GM12878 (cell line): Measurements from ENCODE around the gene SLC9A7. TPM values are rescaled to one million over a fixed set of nuclear protein-coding genes. Genes with fewer than 3 reads are reported as not detected.

Experiments used
- ATAC-seq: fragments of 200-7000 bp; cut with Tn5 transposase; 3 replicates; pipeline ENCODE4 v1.9.1; 2020; ENCODE audit warnings: mild to moderate bottlenecking, moderate library complexity
- BruUV-seq: library from RNA; stranded (reverse); fragments of 400-500 nt; replicated peaks from 2 replicates; lab custom pipeline; 2021; lab: Mats Ljungman, UMichigan
- CTCF ChIA-PET: fragments of 300-600 bp; sonication (Branson Sonifier 250); formaldehyde crosslinking; extraction: SDS; loops from one replicate; lab custom pipeline; 2021; ENCODE audit warnings: inconsistent platforms; lab: Yijun Ruan, JAX
- POLR2A ChIA-PET: fragments of 350-600 bp; formaldehyde crosslinking; extraction: SDS; loops from one replicate; lab custom pipeline; 2021; ENCODE audit warnings: inconsistent platforms; lab: Charles Lee
- RAD21 ChIA-PET: fragments of 300-600 bp; sonication (Branson Sonifier 250); formaldehyde crosslinking; loops from one replicate; lab custom pipeline; 2023; ENCODE audit warnings: antibody characterized with exemption; ENCODE audit not compliant: unreplicated experiment; lab: Charles Lee
- SMC1A ChIA-PET: fragments of 300-600 bp; sonication (Branson Sonifier 250); formaldehyde crosslinking; loops from one replicate; lab custom pipeline; 2023; ENCODE audit not compliant: unreplicated experiment, uncharacterized antibody; lab: Charles Lee
- DNase-seq: peaks from one replicate; pipeline ENCODE4 v3.0.0-alpha.2; 2011; ENCODE audit warnings: low read depth, low spot score
- FAIRE-seq: peaks from 3 replicates; lab custom pipeline; 2011; peaks lifted over from hg19 to GRCh38; lab: Jason Lieb, UNC
- H2AFZ ChIP-seq: 2 replicates; pipeline ENCODE4 v1.6.0; 2011; ENCODE audit warnings: low read depth, low read length, control low read depth; ENCODE audit not compliant: control insufficient read depth
- H3K27ac ChIP-seq: 2 replicates; pipeline ENCODE4 v1.5.1; 2011; ENCODE audit warnings: control low read depth; ENCODE audit not compliant: control insufficient read depth, insufficient read depth
- H3K27me3 ChIP-seq, 2 experiments: replicated peaks in 1 of 2; 2 replicates each; pipeline versions ENCODE4 v1.6.0 to v1.6.1; 2011; ENCODE audit warnings: low read length in 1 of 2; ENCODE audit not compliant: control insufficient read depth in 2 of 2, insufficient read depth in 2 of 2
- H3K36me3 ChIP-seq, 2 experiments: 2 replicates each; pipeline ENCODE4 v1.5.1; 2011; ENCODE audit warnings: low read length in 1 of 2; ENCODE audit not compliant: control insufficient read depth in 2 of 2, insufficient read depth in 2 of 2
- H3K4me1 ChIP-seq: 2 replicates; pipeline ENCODE4 v1.6.1; 2011; ENCODE audit warnings: mild to moderate bottlenecking, low read length, moderate library complexity, mixed read lengths; ENCODE audit not compliant: control insufficient read depth, insufficient read depth
- H3K4me2 ChIP-seq: 2 replicates; pipeline ENCODE4 v1.6.0; 2011; ENCODE audit warnings: control low read depth; ENCODE audit not compliant: control insufficient read depth, insufficient read depth
- H3K4me3 ChIP-seq: fragments of 200-600 bp; sonication (generic); 2 replicates; pipeline ENCODE4 v1.5.1; 2016
- H3K79me2 ChIP-seq: 2 replicates; pipeline ENCODE4 v1.6.0; 2011; ENCODE audit warnings: low read length; ENCODE audit not compliant: control insufficient read depth, insufficient read depth
- H3K9ac ChIP-seq: 2 replicates; pipeline ENCODE4 v1.8.0; 2011; ENCODE audit warnings: low read length, control low read depth, mixed read lengths; ENCODE audit not compliant: control insufficient read depth, insufficient read depth
- H3K9me3 ChIP-seq: replicated peaks from 3 replicates; pipeline ENCODE4 v1.5.1; 2011; ENCODE audit warnings: mild to moderate bottlenecking, low read length; ENCODE audit not compliant: control insufficient read depth, insufficient read depth
- H4K20me1 ChIP-seq: 2 replicates; pipeline ENCODE4 v1.6.0; 2011; ENCODE audit not compliant: control insufficient read depth, insufficient read depth
- ATF7 ChIP-seq: fragments of 450-650 bp; IDR thresholded peaks from 2 replicates; pipeline ENCODE4 v1.6.1; 2016; ENCODE audit warnings: low read depth, mild to moderate bottlenecking
- CBX3 ChIP-seq: fragments of 200-600 bp; sonication (generic); IDR thresholded peaks from 2 replicates; pipeline ENCODE4 v1.6.1; 2016; ENCODE audit warnings: low read depth, borderline replicate concordance
- ETV6 ChIP-seq, 2 experiments: fragments of 450-650 bp in 1 of 2; IDR thresholded peaks in 1 of 2; conservative IDR thresholded peaks in 1 of 2; 2 replicates each; pipeline ENCODE4 v1.6.1; 2014; ENCODE audit warnings: antibody characterized with exemption in 1 of 2, borderline replicate concordance in 1 of 2, low read depth in 1 of 2, mild to moderate bottlenecking in 1 of 2, moderate library complexity in 1 of 2
- IKZF2 ChIP-seq, 2 experiments: fragments of 450-650 bp; IDR thresholded peaks; 2 replicates each; pipeline ENCODE4 v1.6.1; 2017; ENCODE audit warnings: mild to moderate bottlenecking in 2 of 2, moderate library complexity in 2 of 2
- MYB ChIP-seq: fragments of 150-350 bp; IDR thresholded peaks from 2 replicates; pipeline ENCODE4 v1.6.1; 2014; ENCODE audit warnings: mild to moderate bottlenecking, low read depth, low read length, borderline replicate concordance
- NFYB ChIP-seq: IDR thresholded peaks from 2 replicates; pipeline ENCODE4 v1.6.1; 2011; ENCODE audit warnings: low read depth, mild to moderate bottlenecking, low read length, improper control_type of control experiment, moderate library complexity; ENCODE audit not compliant: insufficient read depth
- POLR2A ChIP-seq: IDR thresholded peaks from 2 replicates; pipeline ENCODE4 v1.6.1; 2011; ENCODE audit warnings: low read depth, mild to moderate bottlenecking, low read length
- RELB ChIP-seq: fragments of 450-650 bp; IDR thresholded peaks from 2 replicates; pipeline ENCODE4 v1.6.1; 2017; ENCODE audit warnings: low read depth, mild to moderate bottlenecking, moderate library complexity
- RUNX3 ChIP-seq: IDR thresholded peaks from 2 replicates; pipeline ENCODE4 v1.6.1; 2012; ENCODE audit warnings: low read length, inconsistent platforms
- ZSCAN29 ChIP-seq: fragments of 450-650 bp; IDR thresholded peaks from 2 replicates; pipeline ENCODE4 v1.6.1; 2017; ENCODE audit warnings: mild to moderate bottlenecking, moderate library complexity
- WGBS: methylation state at CpG from one replicate; pipeline ENCODE4 v1.1.6; 2016; ENCODE audit warnings: low lambda C conversion rate; ENCODE audit not compliant: insufficient replicate concordance, insufficient coverage; ENCODE audit errors: missing lambda C conversion rate; 5-methylcytosine and 5-hydroxymethylcytosine counted together
- in situ Hi-C: fragments of 300-500 bp; cut with MboI; formaldehyde crosslinking; loops from 9 replicates; pipeline ENCODE4 v1.14.3; 2018; ENCODE audit warnings: mixed read lengths
- intact Hi-C: fragments of 100-400 bp; cut with micrococcal nuclease; formaldehyde crosslinking; loops from one replicate; pipeline ENCODE4 v1.14.2; 2022; ENCODE audit not compliant: unreplicated experiment
- polyA plus RNA-seq, 11 experiments: library from polyadenylated mRNA; depleted of rRNA in 4 of 11; unstranded in 6 of 11; stranded (reverse) in 5 of 11; fragments of >200 nt; fragmentation: Nextera tagmentation in 4 of 11; fragmentation: Illumina TruSeq in 1 of 11; extraction: Ambion mirVana in 4 of 11; extraction: Trizol in 1 of 11; gene quantifications; 1 replicate in 1 of 11; 2 replicates in 10 of 11; pipeline versions ENCODE4 v1.2.1 to v1.2.3, GENCODE V29; 2011 to 2016; ENCODE audit warnings: inconsistent platforms in 2 of 11, missing spikeins in 2 of 11, low read depth in 1 of 11
- total RNA-seq, 4 experiments: library from RNA; depleted of rRNA in 3 of 4; stranded (reverse); fragments of >200 nt in 3 of 4; fragmentation: Illumina TruSeq in 1 of 4; extraction: Trizol in 1 of 4; gene quantifications; 2 replicates each; pipeline versions ENCODE4 v1.2.1 to v1.2.3, GENCODE V29; 2013 to 2021
- TF ChIP-seq, protein P1 (sequence below): IDR thresholded peaks from 2 replicates; pipeline ENCODE4 v1.6.1; 2012; ENCODE audit warnings: mild to moderate bottlenecking, low read depth, low read length
- TF ChIP-seq, protein P2 (sequence below): IDR thresholded peaks from 2 replicates; pipeline ENCODE4 v1.6.1; 2012; ENCODE audit warnings: low read depth, low read length, improper control_type of control experiment

The SLC9A7 gene
- total and polyA plus RNA-seq, 10 of the 15 experiments (the other 5 are each of a cell fraction or from before 2014, with no cell fraction given), result 5.0 to 62.8 (median 30.5) TPM

- TF ChIP-seq ETV6 (conservative IDR thresholded peaks at IDR 0.05 in 1 of 2, IDR thresholded peaks at IDR 0.05 in 1 of 2; ENCODE audit: borderline replicate concordance in 1 of 2, low read depth in 1 of 2) (peak in 1 of 2 experiments; percentile 60; a peak in 1 of 4 replicates), RUNX3 (peak; percentile 53; the same call in 1 of the 2 replicates), RELB (peak; percentile 68), ATF7 (peak; percentile 50)
These were observed 124.3 kb downstream of the SLC9A7 start (continued) for GRCh38 chrX:46634577-46634976.

DNA sequence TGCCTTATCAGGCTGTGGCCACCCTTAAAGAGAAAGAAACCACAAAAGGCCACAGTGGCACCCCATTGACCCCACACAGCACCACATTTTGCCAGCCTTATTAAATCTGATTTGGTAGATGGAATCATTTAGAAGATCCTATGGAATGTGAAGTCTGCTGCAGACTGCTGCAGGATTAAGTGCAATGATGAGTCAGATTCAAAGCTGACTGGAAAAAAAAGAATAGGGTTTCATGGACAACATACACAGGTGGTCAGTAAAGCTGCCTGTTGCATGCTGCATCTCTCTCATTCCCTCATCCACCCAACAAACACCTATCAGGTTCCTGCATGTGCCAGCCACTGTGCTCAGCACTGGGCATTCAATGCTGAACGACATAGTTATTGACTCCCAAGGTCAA is 128.8 kb downstream of the SLC9A7 start:
- no peaks in the 10 kb centered on the region for H3K9me3 ChIP-seq
- peak overlapping the region; percentile 85 for H3K27ac ChIP-seq
- SMC1A ChIA-PET, result interaction anchor here (0.9 to 2.6 kb wide), 8 partner anchors 8 to 207 kb away, joined by 3 to 33 read pairs (median 4); no protein-coding TSS in a partner anchor
- POLR2A ChIA-PET, result interaction anchor here (0.6 to 2.5 kb wide), 3 partner anchors 7 to 426 kb away, joined by 4 to 8 read pairs (median 5); no protein-coding TSS in a partner anchor
- no peak overlapping the region for H2AFZ ChIP-seq
- H3K4me2 ChIP-seq, result no peak overlapping the region
- intact Hi-C loops, result no loop called here
- DNase-seq (no peak), ATAC-seq (no peak)
- no TSS peak for BruUV-seq
- in situ Hi-C loops, result no loop called here
- H3K27me3 ChIP-seq, result no peaks in the 10 kb centered on the region
- TF ChIP-seq POLR2A (no peak), CBX3 (no peak), IKZF2 (IDR thresholded peaks at IDR 0.05) (no peak), ZSCAN29 (no peak), NFYB (no peak), MYB (no peak)
- TF ChIP-seq, protein P1, sequence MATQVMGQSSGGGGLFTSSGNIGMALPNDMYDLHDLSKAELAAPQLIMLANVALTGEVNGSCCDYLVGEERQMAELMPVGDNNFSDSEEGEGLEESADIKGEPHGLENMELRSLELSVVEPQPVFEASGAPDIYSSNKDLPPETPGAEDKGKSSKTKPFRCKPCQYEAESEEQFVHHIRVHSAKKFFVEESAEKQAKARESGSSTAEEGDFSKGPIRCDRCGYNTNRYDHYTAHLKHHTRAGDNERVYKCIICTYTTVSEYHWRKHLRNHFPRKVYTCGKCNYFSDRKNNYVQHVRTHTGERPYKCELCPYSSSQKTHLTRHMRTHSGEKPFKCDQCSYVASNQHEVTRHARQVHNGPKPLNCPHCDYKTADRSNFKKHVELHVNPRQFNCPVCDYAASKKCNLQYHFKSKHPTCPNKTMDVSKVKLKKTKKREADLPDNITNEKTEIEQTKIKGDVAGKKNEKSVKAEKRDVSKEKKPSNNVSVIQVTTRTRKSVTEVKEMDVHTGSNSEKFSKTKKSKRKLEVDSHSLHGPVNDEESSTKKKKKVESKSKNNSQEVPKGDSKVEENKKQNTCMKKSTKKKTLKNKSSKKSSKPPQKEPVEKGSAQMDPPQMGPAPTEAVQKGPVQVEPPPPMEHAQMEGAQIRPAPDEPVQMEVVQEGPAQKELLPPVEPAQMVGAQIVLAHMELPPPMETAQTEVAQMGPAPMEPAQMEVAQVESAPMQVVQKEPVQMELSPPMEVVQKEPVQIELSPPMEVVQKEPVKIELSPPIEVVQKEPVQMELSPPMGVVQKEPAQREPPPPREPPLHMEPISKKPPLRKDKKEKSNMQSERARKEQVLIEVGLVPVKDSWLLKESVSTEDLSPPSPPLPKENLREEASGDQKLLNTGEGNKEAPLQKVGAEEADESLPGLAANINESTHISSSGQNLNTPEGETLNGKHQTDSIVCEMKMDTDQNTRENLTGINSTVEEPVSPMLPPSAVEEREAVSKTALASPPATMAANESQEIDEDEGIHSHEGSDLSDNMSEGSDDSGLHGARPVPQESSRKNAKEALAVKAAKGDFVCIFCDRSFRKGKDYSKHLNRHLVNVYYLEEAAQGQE, result no peak
- TF ChIP-seq, protein P2, sequence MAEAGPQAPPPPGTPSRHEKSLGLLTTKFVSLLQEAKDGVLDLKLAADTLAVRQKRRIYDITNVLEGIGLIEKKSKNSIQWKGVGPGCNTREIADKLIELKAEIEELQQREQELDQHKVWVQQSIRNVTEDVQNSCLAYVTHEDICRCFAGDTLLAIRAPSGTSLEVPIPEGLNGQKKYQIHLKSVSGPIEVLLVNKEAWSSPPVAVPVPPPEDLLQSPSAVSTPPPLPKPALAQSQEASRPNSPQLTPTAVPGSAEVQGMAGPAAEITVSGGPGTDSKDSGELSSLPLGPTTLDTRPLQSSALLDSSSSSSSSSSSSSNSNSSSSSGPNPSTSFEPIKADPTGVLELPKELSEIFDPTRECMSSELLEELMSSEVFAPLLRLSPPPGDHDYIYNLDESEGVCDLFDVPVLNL, result no peak
- TF ChIP-seq, all 136 proteins: peak for 0
- no peaks in the 10 kb centered on the region; a peak in 1 of 4 replicates for H3K36me3 ChIP-seq
- ChIA-PET CTCF (interaction anchor here (0.9 to 2.8 kb wide), 6 partner anchors 8 to 56 kb away, joined by 3 to 14 read pairs (median 6); no protein-coding TSS in a partner anchor), RAD21 (interaction anchor here (0.9 to 3.0 kb wide), 9 partner anchors 8 to 89 kb away, joined by 3 to 21 read pairs (median 7); no protein-coding TSS in a partner anchor)
- H3K79me2 ChIP-seq, result no peaks in the 10 kb centered on the region
- H3K4me1 ChIP-seq, result peaks cover 43% of the 10 kb centered on the region
- no peak overlapping the region for H3K4me3 ChIP-seq
- no peaks in the 10 kb centered on the region for H4K20me1 ChIP-seq
- no peak for FAIRE-seq
- 50% methylated on average over 1 of the region's 1 CpG for WGBS
- no peak overlapping the region for H3K9ac ChIP-seq
